GM12878 (cell line): ENCODE measurements around the gene NHLRC3. TPM values are rescaled to one million over a fixed set of nuclear protein-coding genes. Genes with fewer than 3 reads are reported as not detected.

Experiments used
- ESRRA ChIP-seq: IDR thresholded peaks from 2 replicates; pipeline ENCODE4 v1.6.1; 2012; ENCODE audit warnings: mild to moderate bottlenecking, low read length, improper control_type of control experiment
- IKZF1 ChIP-seq: fragments of 450-650 bp; conservative IDR thresholded peaks from 2 replicates; pipeline ENCODE4 v1.6.1; 2017; ENCODE audit warnings: antibody characterized with exemption, mild to moderate bottlenecking
- NFYB ChIP-seq: IDR thresholded peaks from 2 replicates; pipeline ENCODE4 v1.6.1; 2011; ENCODE audit warnings: low read depth, mild to moderate bottlenecking, low read length, improper control_type of control experiment, moderate library complexity; ENCODE audit not compliant: insufficient read depth
- USF1 ChIP-seq: IDR thresholded peaks from 2 replicates; pipeline ENCODE4 v1.6.1; 2011; ENCODE audit warnings: borderline replicate concordance, low read depth, mild to moderate bottlenecking, moderate library complexity, mixed read lengths, low read length; ENCODE audit not compliant: insufficient read depth; ENCODE audit errors: extremely low read length
- USF2 ChIP-seq: IDR thresholded peaks from 2 replicates; pipeline ENCODE4 v1.6.1; 2011; ENCODE audit warnings: low read depth, low read length, improper control_type of control experiment, borderline replicate concordance
- ZZZ3 ChIP-seq: IDR thresholded peaks from 2 replicates; pipeline ENCODE4 v1.6.1; 2011; ENCODE audit warnings: low read depth; ENCODE audit not compliant: control insufficient read depth, insufficient read length
- polyA plus RNA-seq, 11 experiments: library from polyadenylated mRNA; depleted of rRNA in 4 of 11; unstranded in 6 of 11; stranded (reverse) in 5 of 11; fragments of >200 nt; fragmentation: Nextera tagmentation in 4 of 11; fragmentation: Illumina TruSeq in 1 of 11; extraction: Ambion mirVana in 4 of 11; extraction: Trizol in 1 of 11; gene quantifications; 1 replicate in 1 of 11; 2 replicates in 10 of 11; pipeline versions ENCODE4 v1.2.1 to v1.2.3, GENCODE V29; 2011 to 2016; ENCODE audit warnings: inconsistent platforms in 2 of 11, missing spikeins in 2 of 11, low read depth in 1 of 11
- total RNA-seq, 4 experiments: library from RNA; depleted of rRNA in 3 of 4; stranded (reverse); fragments of >200 nt in 3 of 4; fragmentation: Illumina TruSeq in 1 of 4; extraction: Trizol in 1 of 4; gene quantifications; 2 replicates each; pipeline versions ENCODE4 v1.2.1 to v1.2.3, GENCODE V29; 2013 to 2021
- TF ChIP-seq, protein P1 (sequence below): fragments of 450-650 bp; IDR thresholded peaks from 2 replicates; pipeline ENCODE4 v1.6.1; 2016; ENCODE audit warnings: mild to moderate bottlenecking, moderate library complexity, borderline replicate concordance

The NHLRC3 gene
- total and polyA plus RNA-seq, 10 of the 15 experiments (the other 5 are each of a cell fraction or from before 2014, with no cell fraction given): 8.3 to 38.0 (median 18.9) TPM

DNA sequence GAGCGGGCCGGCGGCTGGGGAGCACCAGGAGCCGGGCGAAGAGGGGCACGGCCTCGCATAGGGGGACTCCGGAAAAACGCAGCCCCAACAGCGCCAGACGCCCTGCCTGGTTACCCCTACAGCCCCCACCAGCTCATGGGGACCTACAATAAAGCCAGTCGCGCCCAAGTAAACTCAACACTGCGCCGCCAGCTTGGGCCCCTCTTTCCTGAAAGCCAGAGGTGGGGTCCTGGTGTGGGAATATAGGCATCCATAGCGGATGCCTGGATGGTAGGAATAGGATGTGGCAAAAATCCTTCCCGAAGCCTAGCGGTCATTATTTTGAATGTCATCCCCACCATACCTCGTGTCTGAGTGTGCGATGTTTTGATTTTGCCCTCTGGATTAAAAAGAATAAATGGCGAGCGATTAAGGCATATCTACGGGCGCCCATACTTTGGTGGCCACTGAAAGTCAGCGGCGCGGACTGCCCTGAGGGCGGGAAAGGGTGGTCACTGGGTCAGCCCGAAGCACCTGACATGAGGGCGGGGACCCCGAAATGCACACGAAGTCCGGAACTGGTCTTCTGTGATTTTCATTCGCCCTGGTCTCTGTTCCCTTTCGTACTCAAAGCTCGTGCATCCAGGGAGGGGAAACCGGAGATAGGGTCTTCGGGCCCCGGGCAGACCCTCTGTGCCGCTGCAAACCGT lies at the start of gene NHLRC3, which contains the start of gene PROSER1 (continued):
- TF ChIP-seq USF1 (peak; percentile 50), IKZF1 (peak; percentile 91), USF2 (peak; percentile 37), NFYB (peak; percentile 59; the same call in 1 of the 2 replicates), ESRRA (no peak), ZZZ3 (no peak)
- TF ChIP-seq, protein P1, sequence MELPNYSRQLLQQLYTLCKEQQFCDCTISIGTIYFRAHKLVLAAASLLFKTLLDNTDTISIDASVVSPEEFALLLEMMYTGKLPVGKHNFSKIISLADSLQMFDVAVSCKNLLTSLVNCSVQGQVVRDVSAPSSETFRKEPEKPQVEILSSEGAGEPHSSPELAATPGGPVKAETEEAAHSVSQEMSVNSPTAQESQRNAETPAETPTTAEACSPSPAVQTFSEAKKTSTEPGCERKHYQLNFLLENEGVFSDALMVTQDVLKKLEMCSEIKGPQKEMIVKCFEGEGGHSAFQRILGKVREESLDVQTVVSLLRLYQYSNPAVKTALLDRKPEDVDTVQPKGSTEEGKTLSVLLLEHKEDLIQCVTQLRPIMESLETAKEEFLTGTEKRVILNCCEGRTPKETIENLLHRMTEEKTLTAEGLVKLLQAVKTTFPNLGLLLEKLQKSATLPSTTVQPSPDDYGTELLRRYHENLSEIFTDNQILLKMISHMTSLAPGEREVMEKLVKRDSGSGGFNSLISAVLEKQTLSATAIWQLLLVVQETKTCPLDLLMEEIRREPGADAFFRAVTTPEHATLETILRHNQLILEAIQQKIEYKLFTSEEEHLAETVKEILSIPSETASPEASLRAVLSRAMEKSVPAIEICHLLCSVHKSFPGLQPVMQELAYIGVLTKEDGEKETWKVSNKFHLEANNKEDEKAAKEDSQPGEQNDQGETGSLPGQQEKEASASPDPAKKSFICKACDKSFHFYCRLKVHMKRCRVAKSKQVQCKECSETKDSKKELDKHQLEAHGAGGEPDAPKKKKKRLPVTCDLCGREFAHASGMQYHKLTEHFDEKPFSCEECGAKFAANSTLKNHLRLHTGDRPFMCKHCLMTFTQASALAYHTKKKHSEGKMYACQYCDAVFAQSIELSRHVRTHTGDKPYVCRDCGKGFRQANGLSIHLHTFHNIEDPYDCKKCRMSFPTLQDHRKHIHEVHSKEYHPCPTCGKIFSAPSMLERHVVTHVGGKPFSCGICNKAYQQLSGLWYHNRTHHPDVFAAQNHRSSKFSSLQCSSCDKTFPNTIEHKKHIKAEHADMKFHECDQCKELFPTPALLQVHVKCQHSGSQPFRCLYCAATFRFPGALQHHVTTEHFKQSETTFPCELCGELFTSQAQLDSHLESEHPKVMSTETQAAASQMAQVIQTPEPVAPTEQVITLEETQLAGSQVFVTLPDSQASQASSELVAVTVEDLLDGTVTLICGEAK: peak; percentile 87
